ENCODE results near the gene MYO1H.
"Not testable (repeated sequence)": the region's sequence is repeated elsewhere in the genome, so short reads cannot be mapped to it uniquely, and the experiment has no call there.

The MYO1H gene

GRCh38 chr12:109418848-109419480, 71.3 kb downstream of the MYO1H start:
- DNase-seq = no peak

DNA sequence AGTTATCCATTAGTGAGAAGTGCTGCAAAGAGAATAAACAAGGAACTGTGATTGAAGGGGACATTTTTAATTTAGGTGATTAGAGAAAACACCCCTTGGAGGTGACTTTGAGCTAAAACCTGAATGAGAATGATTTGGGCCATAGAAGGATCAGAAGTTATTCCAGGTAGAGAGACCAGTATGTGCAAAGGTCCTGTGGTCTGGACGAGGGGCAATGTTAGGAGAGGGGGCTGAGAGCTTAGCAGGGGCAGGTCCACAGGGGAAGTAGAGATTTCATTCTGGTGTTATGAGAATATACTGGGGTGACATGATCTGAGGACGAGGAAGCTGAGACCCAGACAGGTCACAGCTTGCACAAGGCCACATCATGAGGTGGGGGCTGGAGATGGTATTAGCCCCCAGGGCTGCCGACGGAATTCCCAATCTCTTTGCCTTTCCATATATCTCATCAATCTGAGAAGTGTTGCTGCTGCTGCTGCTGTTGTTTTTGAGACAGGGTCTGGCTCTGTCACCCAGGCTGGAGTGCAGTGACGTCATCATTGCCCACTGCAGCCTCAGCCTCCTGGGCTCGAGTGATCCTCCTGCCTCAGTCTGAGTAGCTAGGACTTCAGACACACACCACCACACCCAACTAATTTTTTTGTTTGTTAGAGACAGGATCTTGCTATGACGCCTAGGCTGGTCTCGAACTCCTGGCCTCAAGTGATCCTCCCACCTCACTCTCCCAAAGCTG, 73.8 kb downstream of the MYO1H start:
- no peak for DNase-seq

DNA sequence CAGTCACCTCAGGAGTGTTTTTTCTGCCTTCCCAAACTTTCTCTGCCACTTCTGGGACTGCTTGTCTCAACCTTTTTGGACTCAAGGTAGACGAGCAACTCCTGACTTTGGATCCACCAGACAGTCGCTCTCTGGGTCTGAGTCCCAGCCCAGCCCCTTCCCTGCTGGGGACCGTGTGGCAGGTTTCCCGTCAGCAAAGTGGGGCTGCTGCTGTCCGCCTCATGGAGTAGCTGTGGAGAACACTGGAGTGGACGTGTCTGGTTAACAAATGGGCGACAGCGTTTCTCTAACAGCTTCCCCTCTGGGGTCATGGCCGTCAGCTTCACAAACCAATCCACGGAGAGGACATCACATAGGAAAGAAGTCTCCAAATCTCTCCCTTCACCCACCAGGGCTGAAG, 74.6 kb downstream of the MYO1H start:
- DNase-seq = no peak

- DNase-seq = no peak
These were observed 75.7 kb downstream of the MYO1H start for GRCh38 chr12:109423392-109423791.

GRCh38 chr12:109428037-109428629, 80.4 kb downstream of the MYO1H start:
- peak; percentile 73 to 76 for DNase-seq

- not testable (repeated sequence) for DNase-seq
These were observed 81.1 kb downstream of the MYO1H start for GRCh38 chr12:109428804-109429203.

- DNase-seq = no peak
These were observed 82.5 kb downstream of the MYO1H start for GRCh38 chr12:109430244-109430643.

- no peak for DNase-seq
These were observed 84.7 kb downstream of the MYO1H start for GRCh38 chr12:109432431-109432830.

GRCh38 chr12:109432842-109433304, 85.2 kb downstream of the MYO1H start:
- peak; percentile 74 to 81 for DNase-seq

- DNase-seq = no peak
These were observed 85.9 kb downstream of the MYO1H start for GRCh38 chr12:109433618-109434017.

- DNase-seq = no peak
These were observed 86.9 kb downstream of the MYO1H start for GRCh38 chr12:109434582-109434981.

- DNase-seq = no peak
These were observed 87.9 kb downstream of the MYO1H start for GRCh38 chr12:109435428-109436187.

DNA sequence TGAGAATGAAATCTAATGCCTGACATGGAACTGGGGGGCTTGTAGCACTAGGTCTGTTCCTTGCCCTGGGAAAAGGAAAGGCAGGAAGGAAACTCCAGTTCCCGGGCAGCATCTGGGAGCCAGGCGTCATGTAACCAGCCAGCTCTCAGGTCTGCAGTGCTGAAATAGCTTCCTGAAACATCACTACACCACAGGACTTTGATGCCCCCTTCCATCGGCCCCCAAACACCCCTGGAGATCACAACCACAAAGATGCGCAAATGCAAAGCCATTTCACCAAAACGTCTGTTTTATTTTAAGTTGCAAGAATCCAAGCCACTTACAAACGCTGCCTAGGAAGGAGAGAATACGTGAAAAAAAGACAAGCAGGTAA, 88.5 kb downstream of the MYO1H start:
- DNase-seq = no peak

DNA sequence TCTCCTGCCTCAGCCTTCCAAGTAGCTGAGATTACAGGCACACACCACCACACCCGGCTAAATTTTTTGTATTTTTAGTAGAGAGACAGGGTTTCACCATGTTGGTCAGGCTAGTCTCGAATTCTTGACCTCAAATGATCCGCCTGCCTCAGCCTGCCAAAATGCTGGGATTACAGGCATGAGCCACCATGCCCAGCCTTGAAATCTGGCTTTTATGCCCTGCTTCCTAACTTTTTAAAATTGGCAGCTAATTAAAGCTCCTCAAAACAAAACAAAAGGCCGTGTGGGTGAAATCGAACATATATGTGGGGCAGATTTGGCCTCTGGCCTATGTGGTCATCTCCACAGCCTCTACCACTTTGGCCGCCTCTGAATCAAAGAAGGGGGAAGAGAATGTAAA, 91.5 kb downstream of the MYO1H start:
- no peak for DNase-seq

DNA sequence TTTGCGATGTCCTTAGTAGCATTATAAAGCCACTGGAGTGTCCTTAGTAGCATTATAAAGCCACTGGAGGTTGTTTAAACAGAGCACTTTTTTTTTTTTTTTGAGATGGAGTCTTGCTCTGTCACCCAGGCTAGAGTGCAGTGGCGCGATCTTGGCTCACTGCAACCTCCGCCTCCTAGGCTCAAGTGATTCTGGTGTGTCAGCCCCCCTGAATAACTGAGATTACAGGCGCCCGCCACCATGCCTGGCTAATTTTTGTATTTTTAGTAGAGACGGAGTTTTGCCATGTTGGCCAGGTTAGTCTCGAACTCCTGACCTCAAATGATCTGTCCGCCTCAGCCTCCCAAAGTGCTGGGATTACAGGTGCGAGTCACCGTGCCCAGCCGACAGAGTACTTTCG, 92.3 kb downstream of the MYO1H start:
- not testable (repeated sequence) for DNase-seq

DNA sequence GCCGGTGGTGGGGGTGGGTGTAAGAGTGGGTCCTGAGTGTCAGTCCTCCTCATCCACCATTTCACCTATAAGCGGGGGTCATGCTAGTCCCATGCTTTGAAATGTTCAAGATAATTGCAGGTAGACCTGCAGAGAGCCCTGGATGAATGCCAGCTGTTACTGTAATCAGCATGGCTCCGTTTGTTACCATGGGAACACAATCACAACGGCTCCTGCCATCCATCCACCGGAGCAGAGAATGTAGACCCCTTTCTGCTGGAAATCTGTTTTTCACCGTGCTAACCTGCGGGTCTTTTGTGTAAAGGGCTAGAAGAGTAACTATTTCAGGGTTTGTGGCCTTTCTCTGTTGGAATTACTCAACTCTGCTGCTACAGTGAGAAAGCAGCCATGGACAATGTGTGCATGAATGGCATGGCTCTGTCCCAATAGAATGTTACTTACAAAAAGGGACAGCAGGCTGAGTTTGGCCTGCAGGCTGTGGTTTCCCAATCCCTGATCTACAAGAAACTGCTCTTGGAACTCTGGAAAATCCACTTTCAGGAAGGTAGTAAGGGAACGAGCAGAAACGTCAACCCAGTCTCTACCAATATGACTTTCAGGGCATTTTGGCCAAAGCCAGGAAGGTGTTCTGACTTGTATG, 93.3 kb downstream of the MYO1H start:
- DNase-seq = no peak

DNA sequence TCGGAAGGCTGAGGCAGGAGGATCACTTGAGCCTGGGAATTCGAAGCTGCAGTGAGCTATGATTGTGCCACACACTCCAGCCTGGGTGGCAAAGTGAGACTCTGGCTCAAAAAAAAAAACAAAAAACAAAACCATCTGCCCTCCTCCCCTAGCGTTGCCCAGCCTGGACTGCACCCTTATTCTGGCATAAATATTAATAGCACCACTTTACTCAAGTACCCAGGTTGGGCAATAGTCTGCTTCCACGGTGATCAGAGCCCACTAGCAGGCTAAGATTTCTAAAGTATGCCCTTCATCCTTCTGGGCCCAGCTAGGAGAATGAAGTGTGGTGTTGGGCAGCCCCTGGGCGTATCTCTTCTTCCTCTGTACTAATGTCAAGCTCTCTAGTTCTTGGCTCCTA, 96.1 kb downstream of the MYO1H start:
- DNase-seq = no peak

DNA sequence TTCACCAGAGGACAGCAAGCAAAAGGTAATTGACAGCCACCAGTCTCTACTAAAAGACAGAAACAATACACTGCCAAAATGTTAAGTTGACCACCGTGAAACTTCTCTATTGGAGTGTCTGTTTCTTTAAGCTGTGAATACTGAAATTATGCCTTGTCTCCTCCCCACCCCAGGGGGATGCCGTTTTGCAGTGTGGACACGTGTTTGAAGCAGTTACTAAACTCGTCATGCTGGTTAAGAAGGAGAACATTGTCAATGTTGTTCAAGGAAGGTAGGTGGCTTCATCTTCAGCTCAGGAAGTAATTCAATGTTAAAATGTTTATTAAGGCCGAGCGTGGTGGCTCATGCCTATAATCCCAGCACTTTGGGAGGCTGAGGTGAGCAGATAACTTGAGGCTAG, 96.6 kb downstream of the MYO1H start:
- no peak for DNase-seq

GRCh38 chr12:109445191-109445609, 97.5 kb downstream of the MYO1H start:
- DNase-seq = no peak

DNA sequence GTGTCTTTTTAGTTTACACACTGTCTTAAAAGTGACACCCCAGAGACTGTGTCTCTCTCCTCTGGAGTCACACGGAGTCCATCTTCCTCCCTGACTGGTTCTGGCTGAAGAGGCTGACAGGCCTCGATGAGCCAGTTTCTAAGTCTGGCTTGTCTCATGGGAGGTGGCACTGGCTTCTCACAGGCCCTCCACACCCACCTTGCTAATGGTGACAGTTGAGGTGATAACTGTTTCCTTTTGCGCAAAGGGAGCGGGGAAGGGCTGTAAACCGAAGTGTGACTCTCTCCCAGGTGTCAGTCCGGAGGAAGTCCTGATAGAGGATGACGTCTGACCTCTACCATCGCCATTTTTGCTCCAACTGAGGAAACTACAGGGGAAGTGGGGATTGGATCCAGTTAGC, 99.2 kb downstream of the MYO1H start:
- DNase-seq = no peak

DNA sequence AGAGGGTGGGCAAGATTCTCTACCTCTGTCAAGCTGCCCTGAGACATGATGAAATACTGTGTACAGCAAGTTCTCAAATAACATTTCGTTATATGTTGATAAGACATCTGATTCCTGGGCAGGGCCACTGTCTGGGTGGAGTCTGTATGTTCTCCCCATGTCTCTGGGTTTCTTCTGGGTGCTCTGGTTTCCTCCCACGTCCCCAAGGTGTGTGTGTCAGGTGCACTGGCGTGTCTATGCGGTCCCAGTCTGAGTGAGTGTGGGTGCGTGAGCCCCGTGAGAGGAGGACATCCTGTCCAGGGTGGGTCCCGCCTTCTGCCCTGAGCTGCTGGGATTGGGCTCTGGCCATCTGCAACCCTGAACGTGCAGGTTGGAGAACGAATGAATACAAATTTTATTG, 99.8 kb downstream of the MYO1H start:
- no peak for DNase-seq

DNA sequence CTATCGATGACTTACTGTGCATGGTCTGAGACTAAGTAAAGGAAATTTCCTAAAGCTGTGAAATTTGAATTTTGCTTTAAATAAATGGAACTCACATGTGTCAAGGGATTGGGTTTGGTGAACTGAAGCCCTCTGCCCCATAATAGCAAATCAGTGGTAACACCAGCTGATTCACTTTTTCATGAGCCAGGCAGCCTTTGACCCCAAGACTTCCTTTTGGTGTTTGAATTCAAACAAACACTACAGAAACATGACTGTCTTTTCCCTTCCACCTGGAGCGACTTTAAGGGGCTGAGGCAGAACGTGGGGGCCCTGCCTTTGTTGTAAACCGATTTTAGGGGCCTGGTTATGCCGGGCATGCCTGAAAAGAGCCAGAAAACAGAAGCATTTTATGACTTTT, 100.6 kb downstream of the MYO1H start:
- DNase-seq = no peak
